Trophoblast cell (in vitro differentiated cells and primary cell): Measurements from ENCODE around the gene NXPH3.

Experiments used
- DNase-seq, 2 donors: peaks; one replicate each; pipeline ENCODE4 v3.0.0-alpha.2; 2016
- H2AFZ ChIP-seq: 2 replicates; pipeline ENCODE4 v1.6.1; 2013; ENCODE audit warnings: low read length, moderate library complexity, mild to moderate bottlenecking; ENCODE audit not compliant: insufficient read depth, poor library complexity
- H2AK5ac ChIP-seq: 2 replicates; pipeline ENCODE4 v1.6.1; 2013; ENCODE audit warnings: mild to moderate bottlenecking, low read length
- H2BK120ac ChIP-seq: 2 replicates; pipeline ENCODE4 v1.6.1; 2013; ENCODE audit warnings: low read length, mild to moderate bottlenecking, moderate library complexity; ENCODE audit not compliant: insufficient read depth, poor library complexity
- H2BK12ac ChIP-seq: 2 replicates; pipeline ENCODE4 v1.6.1; 2013; ENCODE audit warnings: mild to moderate bottlenecking, low read length, moderate library complexity
- H2BK5ac ChIP-seq: 2 replicates; pipeline ENCODE4 v1.6.1; 2013; ENCODE audit warnings: low read length, low read depth, moderate library complexity, mild to moderate bottlenecking; ENCODE audit not compliant: poor library complexity
- H3K14ac ChIP-seq: 2 replicates; pipeline ENCODE4 v1.6.1; 2013; ENCODE audit warnings: mild to moderate bottlenecking, low read length
- H3K18ac ChIP-seq: 2 replicates; pipeline ENCODE4 v1.6.1; 2013; ENCODE audit warnings: mild to moderate bottlenecking, low read length
- H3K23ac ChIP-seq: 2 replicates; pipeline ENCODE4 v1.6.1; 2013; ENCODE audit warnings: low read length
- H3K27ac ChIP-seq: 2 replicates; pipeline ENCODE4 v1.5.1; 2013; ENCODE audit warnings: low read depth, mild to moderate bottlenecking, inconsistent platforms, low read length, moderate library complexity
- H3K27me3 ChIP-seq: 2 replicates; pipeline ENCODE4 v1.6.1; 2013; ENCODE audit warnings: inconsistent platforms, mild to moderate bottlenecking, low read length, moderate library complexity; ENCODE audit not compliant: insufficient read depth
- H3K36me3 ChIP-seq, 2 experiments: 1 replicate in 1 of 2; 2 replicates in 1 of 2; pipeline ENCODE4 v1.6.1; 2013; ENCODE audit warnings: low read length in 2 of 2, mild to moderate bottlenecking in 2 of 2, moderate library complexity in 1 of 2; ENCODE audit not compliant: insufficient read depth in 2 of 2, control insufficient read depth in 1 of 2
- H3K4ac ChIP-seq: 2 replicates; pipeline ENCODE4 v1.6.1; 2013; ENCODE audit warnings: low read depth, mild to moderate bottlenecking, low read length, moderate library complexity
- H3K4me1 ChIP-seq, 2 experiments: 1 replicate in 1 of 2; 2 replicates in 1 of 2; pipeline ENCODE4 v1.6.1; 2013; ENCODE audit warnings: low read length in 2 of 2, mild to moderate bottlenecking in 2 of 2, moderate library complexity in 1 of 2; ENCODE audit not compliant: insufficient read depth in 2 of 2, control insufficient read depth in 1 of 2
- H3K4me2 ChIP-seq: 2 replicates; pipeline ENCODE4 v1.6.1; 2013; ENCODE audit warnings: inconsistent platforms, mild to moderate bottlenecking, low read length, moderate library complexity
- H3K4me3 ChIP-seq: 2 replicates; pipeline ENCODE4 v1.5.1; 2013; ENCODE audit warnings: mild to moderate bottlenecking, low read depth, low read length, inconsistent platforms
- H3K79me1 ChIP-seq: one replicate; pipeline ENCODE4 v1.6.1; 2013; ENCODE audit warnings: low read length
- H3K79me2 ChIP-seq: 2 replicates; pipeline ENCODE4 v1.6.1; 2013; ENCODE audit warnings: low read length, mild to moderate bottlenecking; ENCODE audit not compliant: control insufficient read depth, insufficient read depth, poor library complexity
- H3K9ac ChIP-seq: 2 replicates; pipeline ENCODE4 v1.6.1; 2013; ENCODE audit warnings: mild to moderate bottlenecking, low read length
- H3K9me3 ChIP-seq: 2 replicates; pipeline ENCODE4 v1.6.1; 2013; ENCODE audit warnings: low read depth, mild to moderate bottlenecking, control low read depth, inconsistent platforms, low read length; ENCODE audit not compliant: insufficient read depth
- H4K12ac ChIP-seq: 2 replicates; pipeline ENCODE4 v1.6.1; 2013; ENCODE audit warnings: low read depth, mild to moderate bottlenecking, low read length, moderate library complexity
- H4K8ac ChIP-seq: 2 replicates; pipeline ENCODE4 v1.6.1; 2013; ENCODE audit warnings: low read depth, mild to moderate bottlenecking, low read length, moderate library complexity
- H4K91ac ChIP-seq: one replicate; pipeline ENCODE4 v1.6.1; 2013; ENCODE audit warnings: low read depth, mild to moderate bottlenecking, low read length, moderate library complexity
- WGBS: extraction: QIAGEN DNeasy Blood & Tissue Kit; methylation state at CpG from one replicate; pipeline ENCODE4 v1.1.7; 2013; ENCODE audit warnings: missing lambda C conversion rate; ENCODE audit not compliant: insufficient read length, insufficient coverage; ENCODE audit errors: extremely low coverage; 5-methylcytosine and 5-hydroxymethylcytosine counted together

The NXPH3 gene

GRCh38 chr17:49571283-49571682 is 4.4 kb upstream of the NXPH3 start:
- Histone ChIP-seq H3K79me2 (no peaks in the 10 kb centered on the region), H3K23ac (no peak overlapping the region), H2BK12ac (no peak overlapping the region), H3K4me1 (peaks cover 0 to 2% of the 10 kb centered on the region in 2 experiments), H3K9ac (no peak overlapping the region), H3K14ac (no peak overlapping the region), H4K12ac (no peak overlapping the region), H3K4ac (no peak overlapping the region), H2BK5ac (no peak overlapping the region), H3K18ac (no peak overlapping the region), H3K4me2 (no peak overlapping the region), H2BK120ac (no peak overlapping the region), H2AFZ (no peak overlapping the region), H4K8ac (no peak overlapping the region), H3K36me3 (no peaks in the 10 kb centered on the region), H3K27me3 (peaks cover 2% of the 10 kb centered on the region), H2AK5ac (no peak overlapping the region), H3K27ac (no peak overlapping the region), H4K91ac (no peak overlapping the region), H3K9me3 (peaks cover 5% of the 10 kb centered on the region), H3K79me1 (peaks cover 2% of the 10 kb centered on the region), H3K4me3 (no peak overlapping the region)
- no peak for DNase-seq
- WGBS, result no CpG with 5 or more reads among the region's 6 CpGs

- H2BK120ac ChIP-seq, result no peak overlapping the region
- H2BK5ac ChIP-seq, result no peak overlapping the region
- H3K4me3 ChIP-seq, result no peak overlapping the region
- no peak overlapping the region for H3K9ac ChIP-seq
- no peak overlapping the region for H3K14ac ChIP-seq
- H3K9me3 ChIP-seq, result peaks cover 5% of the 10 kb centered on the region
- H3K4me2 ChIP-seq, result no peak overlapping the region
- H3K18ac ChIP-seq, result no peak overlapping the region
- no peak overlapping the region for H3K23ac ChIP-seq
- H3K4ac ChIP-seq, result no peak overlapping the region
- peaks cover under 1 to 2% of the 10 kb centered on the region in 2 experiments for H3K4me1 ChIP-seq
- H3K79me1 ChIP-seq, result peaks cover 2% of the 10 kb centered on the region
- no peak for DNase-seq
- no peak overlapping the region for H2AK5ac ChIP-seq
- peaks cover under 1% of the 10 kb centered on the region for H3K79me2 ChIP-seq
- no peak overlapping the region for H2AFZ ChIP-seq
- H3K27ac ChIP-seq, result no peak overlapping the region
- no peak overlapping the region for H4K12ac ChIP-seq
- no CpG with 5 or more reads among the region's 4 CpGs for WGBS
- no peak overlapping the region for H4K91ac ChIP-seq
- H4K8ac ChIP-seq, result no peak overlapping the region
- H3K36me3 ChIP-seq, result no peaks in the 10 kb centered on the region
- peaks cover 2% of the 10 kb centered on the region for H3K27me3 ChIP-seq
- H2BK12ac ChIP-seq, result no peak overlapping the region
Observed at GRCh38 chr17:49571764-49572163, 3.9 kb upstream of the NXPH3 start.

GRCh38 chr17:49572226-49572625 is 3.4 kb upstream of the NXPH3 start:
- H3K27me3 ChIP-seq, result peaks cover 2% of the 10 kb centered on the region
- WGBS, result no CpG with 5 or more reads among the region's 3 CpGs
- no peak for DNase-seq
- no peaks in the 10 kb centered on the region for H3K36me3 ChIP-seq
- H3K4me1 ChIP-seq, result peaks cover 5 to 7% of the 10 kb centered on the region in 2 experiments
- H2AK5ac ChIP-seq, result no peak overlapping the region
- H2BK120ac ChIP-seq, result no peak overlapping the region
- H4K8ac ChIP-seq, result no peak overlapping the region
- H3K27ac ChIP-seq, result no peak overlapping the region
- no peak overlapping the region for H2AFZ ChIP-seq
- peaks cover 2% of the 10 kb centered on the region for H3K79me1 ChIP-seq
- H2BK5ac ChIP-seq, result no peak overlapping the region
- H3K79me2 ChIP-seq, result peaks cover 4% of the 10 kb centered on the region
- H4K91ac ChIP-seq, result no peak overlapping the region
- no peak overlapping the region for H2BK12ac ChIP-seq
- no peak overlapping the region for H3K4me3 ChIP-seq
- H3K23ac ChIP-seq, result no peak overlapping the region
- H3K4me2 ChIP-seq, result no peak overlapping the region
- no peak overlapping the region for H3K18ac ChIP-seq
- H4K12ac ChIP-seq, result no peak overlapping the region
- peaks cover 5% of the 10 kb centered on the region for H3K9me3 ChIP-seq
- no peak overlapping the region for H3K4ac ChIP-seq
- no peak overlapping the region for H3K9ac ChIP-seq
- H3K14ac ChIP-seq, result no peak overlapping the region

GRCh38 chr17:49572806-49573420 is 2.8 kb upstream of the NXPH3 start:
- Histone ChIP-seq H2AK5ac (no peak overlapping the region), H3K14ac (no peak overlapping the region), H2BK12ac (no peak overlapping the region), H3K4me2 (no peak overlapping the region), H3K4me3 (no peak overlapping the region), H3K79me2 (peaks cover 4% of the 10 kb centered on the region), H3K4me1 (peaks cover 6 to 9% of the 10 kb centered on the region in 2 experiments), H4K8ac (no peak overlapping the region), H2BK5ac (no peak overlapping the region), H3K79me1 (peaks cover 2% of the 10 kb centered on the region), H4K91ac (no peak overlapping the region), H4K12ac (no peak overlapping the region), H2BK120ac (no peak overlapping the region), H3K9me3 (peaks cover 5% of the 10 kb centered on the region), H3K4ac (no peak overlapping the region), H3K23ac (no peak overlapping the region), H3K27ac (no peak overlapping the region), H3K18ac (no peak overlapping the region), H2AFZ (no peak overlapping the region), H3K36me3 (no peaks in the 10 kb centered on the region), H3K27me3 (peaks cover 2% of the 10 kb centered on the region), H3K9ac (no peak overlapping the region)
- no peak for DNase-seq
- no CpG with 5 or more reads among the region's 6 CpGs for WGBS
